Thoracic aorta (tissue), 2 donors: ENCODE results near the gene CDKAL1. TPM values are rescaled to one million over a fixed set of nuclear protein-coding genes. Genes with fewer than 3 reads are reported as not detected.
"Not testable (repeated sequence)": the region's sequence is repeated elsewhere in the genome, so short reads cannot be mapped to it uniquely, and the experiment has no call there.

ENCODE experiments used
- ATAC-seq: fragments of 150-250 bp; one replicate; pipeline ENCODE4 v1.8.0; 2017; ENCODE audit warnings: low read depth; ENCODE audit not compliant: insufficient number of reproducible peaks, low FRiP score
- DNase-seq: peaks from one replicate; pipeline ENCODE4 v3.0.0-alpha.2; 2020; ENCODE audit warnings: low spot score
- H3K27ac ChIP-seq, 2 donors: fragments of 200-600 bp; sonication (generic); 1 replicate in 1 of 2; 2 replicates in 1 of 2; pipeline ENCODE4 v1.5.1; 2016; ENCODE audit warnings: mild to moderate bottlenecking in 2 of 2, moderate library complexity in 2 of 2
- H3K27me3 ChIP-seq: fragments of 200-600 bp; sonication (generic); replicated peaks from 2 replicates; pipeline ENCODE4 v1.6.0; 2016; ENCODE audit warnings: mild to moderate bottlenecking; ENCODE audit not compliant: insufficient read depth
- H3K36me3 ChIP-seq: fragments of 200-600 bp; sonication (generic); one replicate; pipeline ENCODE4 v1.5.1; 2016
- H3K4me1 ChIP-seq, 2 donors: fragments of 200-600 bp; sonication (generic); 1 replicate in 1 of 2; 2 replicates in 1 of 2; pipeline versions ENCODE4 v1.5.1 to v1.6.0; 2016; ENCODE audit warnings: low read depth in 2 of 2, mild to moderate bottlenecking in 1 of 2; ENCODE audit not compliant: control insufficient read depth in 1 of 2
- H3K4me3 ChIP-seq: fragments of 200-600 bp; sonication (generic); 2 replicates; pipeline ENCODE4 v1.5.1; 2016; ENCODE audit warnings: mild to moderate bottlenecking
- H3K9me3 ChIP-seq: fragments of 200-600 bp; sonication (generic); 2 replicates; pipeline ENCODE4 v1.5.1; 2016
- CTCF ChIP-seq: fragments of 200-600 bp; sonication (generic); IDR thresholded peaks from one replicate; pipeline ENCODE4 v1.5.1; 2019; ENCODE audit warnings: antibody characterized with exemption
- total RNA-seq, 2 donors: library from RNA; depleted of rRNA; stranded (reverse); fragments of >200 nt; gene quantifications; one replicate each; pipeline versions ENCODE4 v1.1.0 to v1.2.3, GENCODE V29; 2016

Gene CDKAL1
- total RNA-seq, 2 donors from 2014 or later, result 8.5 to 14.6 TPM

GRCh38 chr6:20640181-20640580 is 105.9 kb downstream of the CDKAL1 start:
- no peak for TF ChIP-seq CTCF

GRCh38 chr6:20642441-20642840 is 108.2 kb downstream of the CDKAL1 start:
- TF ChIP-seq CTCF, result no peak
- H3K4me3 ChIP-seq, result no peak overlapping the region

More at GRCh38 chr6:20640181-20640580, 105.9 kb downstream of the CDKAL1 start:
- DNase-seq (no peak), ATAC-seq (no peak)
- Histone ChIP-seq H3K4me1 (no peaks in the 10 kb centered on the region), H3K36me3 (no peaks in the 10 kb centered on the region), H3K4me3 (no peak overlapping the region), H3K9me3 (no peaks in the 10 kb centered on the region), H3K27ac (no peak overlapping the region), H3K27me3 (no peaks in the 10 kb centered on the region)

GRCh38 chr6:20644667-20645370 is 110.6 kb downstream of the CDKAL1 start:
- ATAC-seq (no peak), DNase-seq (no peak)
- no peaks in the 10 kb centered on the region for H3K36me3 ChIP-seq
- no peaks in the 10 kb centered on the region for H3K4me1 ChIP-seq
- H3K9me3 ChIP-seq, result no peaks in the 10 kb centered on the region
- H3K4me3 ChIP-seq, result no peak overlapping the region
- TF ChIP-seq CTCF, result no peak
- no peak overlapping the region for H3K27ac ChIP-seq
- no peaks in the 10 kb centered on the region for H3K27me3 ChIP-seq

More at GRCh38 chr6:20642441-20642840, 108.2 kb downstream of the CDKAL1 start:
- H3K9me3 ChIP-seq, result no peaks in the 10 kb centered on the region
- H3K36me3 ChIP-seq, result no peaks in the 10 kb centered on the region
- H3K4me1 ChIP-seq, result no peaks in the 10 kb centered on the region
- DNase-seq (no peak), ATAC-seq (no peak)
- no peaks in the 10 kb centered on the region for H3K27me3 ChIP-seq
- no peak overlapping the region for H3K27ac ChIP-seq

- not testable (repeated sequence) for H3K4me1 ChIP-seq, ATAC-seq, H3K9me3 ChIP-seq, DNase-seq, H3K27ac ChIP-seq, H3K36me3 ChIP-seq, H3K4me3 ChIP-seq, H3K27me3 ChIP-seq
Measured at GRCh38 chr6:20645572-20645971, 111.3 kb downstream of the CDKAL1 start.

- TF ChIP-seq CTCF, result no peak
- Histone ChIP-seq H3K27me3 (no peaks in the 10 kb centered on the region), H3K9me3 (no peaks in the 10 kb centered on the region), H3K27ac (no peak overlapping the region), H3K4me1 (no peaks in the 10 kb centered on the region), H3K36me3 (no peaks in the 10 kb centered on the region), H3K4me3 (no peak overlapping the region)
- ATAC-seq (no peak), DNase-seq (no peak)
Measured at GRCh38 chr6:20647585-20647984, 113.3 kb downstream of the CDKAL1 start.

GRCh38 chr6:20649696-20650470 is 115.6 kb downstream of the CDKAL1 start:
- not testable (repeated sequence) for DNase-seq, H3K27me3 ChIP-seq, H3K36me3 ChIP-seq, H3K27ac ChIP-seq, H3K9me3 ChIP-seq, ATAC-seq, H3K4me1 ChIP-seq, H3K4me3 ChIP-seq
